ENCODE results near the gene NFE2L1.

NFE2L1 gene

GRCh38 chr17:48107137-48108055, 59.2 kb downstream of the NFE2L1 start, which contains the start of gene SNX11:
Gene SNX11 (plus strand): TSS chr17:48107766. CDS start chr17:48112044, 4,278 bp downstream.
- DNase-seq, result peak; percentile 82
- H3K27ac ChIP-seq, result peak within 1 kb of the TSS; percentile 61
- H3K27me3 ChIP-seq (replicated peaks), result no peaks in the 10 kb centered on the region
- peak within 1 kb of the TSS; percentile 95 for H3K4me3 ChIP-seq (ENCODE audit: low read depth, low read length)
- in situ Hi-C loops (cut with HindIII; ENCODE audit: low pct_ligation_motif_present, low sequenced_read_pairs), result no loop called here
- TF ChIP-seq, protein P1, sequence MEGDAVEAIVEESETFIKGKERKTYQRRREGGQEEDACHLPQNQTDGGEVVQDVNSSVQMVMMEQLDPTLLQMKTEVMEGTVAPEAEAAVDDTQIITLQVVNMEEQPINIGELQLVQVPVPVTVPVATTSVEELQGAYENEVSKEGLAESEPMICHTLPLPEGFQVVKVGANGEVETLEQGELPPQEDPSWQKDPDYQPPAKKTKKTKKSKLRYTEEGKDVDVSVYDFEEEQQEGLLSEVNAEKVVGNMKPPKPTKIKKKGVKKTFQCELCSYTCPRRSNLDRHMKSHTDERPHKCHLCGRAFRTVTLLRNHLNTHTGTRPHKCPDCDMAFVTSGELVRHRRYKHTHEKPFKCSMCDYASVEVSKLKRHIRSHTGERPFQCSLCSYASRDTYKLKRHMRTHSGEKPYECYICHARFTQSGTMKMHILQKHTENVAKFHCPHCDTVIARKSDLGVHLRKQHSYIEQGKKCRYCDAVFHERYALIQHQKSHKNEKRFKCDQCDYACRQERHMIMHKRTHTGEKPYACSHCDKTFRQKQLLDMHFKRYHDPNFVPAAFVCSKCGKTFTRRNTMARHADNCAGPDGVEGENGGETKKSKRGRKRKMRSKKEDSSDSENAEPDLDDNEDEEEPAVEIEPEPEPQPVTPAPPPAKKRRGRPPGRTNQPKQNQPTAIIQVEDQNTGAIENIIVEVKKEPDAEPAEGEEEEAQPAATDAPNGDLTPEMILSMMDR (IDR thresholded peaks at IDR 0.05; ENCODE audit: low read depth, low read length, missing control alignments), result peak; percentile 14
- no peaks in the 10 kb centered on the region for H3K36me3 ChIP-seq (replicated peaks)

DNA sequence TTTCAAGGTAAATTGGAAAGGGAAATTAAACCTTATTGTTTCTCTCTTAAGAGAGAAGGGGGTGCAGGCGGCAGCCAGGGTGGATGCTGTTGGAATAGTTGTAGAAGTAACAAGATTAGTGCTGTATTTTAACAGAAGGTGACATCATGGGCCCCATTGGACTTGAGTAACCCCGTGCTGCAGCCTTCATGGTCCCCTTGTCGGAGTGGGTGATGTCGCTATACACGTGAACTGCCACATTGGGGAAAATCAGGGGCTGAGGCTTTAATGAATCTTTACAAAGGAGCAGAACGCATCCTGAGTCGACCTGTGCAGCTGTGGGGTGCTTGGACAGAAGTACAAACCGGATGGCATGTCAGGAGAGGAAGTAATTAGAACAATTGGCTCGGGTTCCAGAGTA, 62.6 kb downstream of the NFE2L1 start:
- DNase-seq, result no peak
- H3K27ac ChIP-seq, result no peak overlapping the region
- peaks cover 6% of the 10 kb centered on the region for H3K36me3 ChIP-seq (replicated peaks)
- no peak overlapping the region for H3K4me3 ChIP-seq (ENCODE audit: low read depth, low read length)
- in situ Hi-C loops (cut with HindIII; ENCODE audit: low pct_ligation_motif_present, low sequenced_read_pairs), result no loop called here
- H3K27me3 ChIP-seq (replicated peaks), result no peaks in the 10 kb centered on the region
- TF ChIP-seq, protein P1 (IDR thresholded peaks at IDR 0.05; ENCODE audit: low read depth, low read length, missing control alignments), result no peak
